Measurements from ENCODE around the gene ABCD3. TPM values are rescaled to one million over a fixed set of nuclear protein-coding genes. Genes with fewer than 3 reads are reported as not detected.

The ABCD3 gene
- total RNA-seq, 1 experiment from 2014 or later: 48.8 TPM

- H3K4me1 ChIP-seq (ENCODE audit: control insufficient read depth in 1 of 2, insufficient read depth in 2 of 2, low read length in 2 of 2): no peaks in the 10 kb centered on the region
- H3K27me3 ChIP-seq (ENCODE audit: insufficient read depth, low read length): no peaks in the 10 kb centered on the region
- H4K20me1 ChIP-seq (ENCODE audit: insufficient read depth): no peaks in the 10 kb centered on the region
- no peak overlapping the region for H3K27ac ChIP-seq (ENCODE audit: low read depth, low read length)
- H2AFZ ChIP-seq (ENCODE audit: low read depth, low read length, poor library complexity, severe bottlenecking): peak overlapping the region; percentile 47
- H3K9me2 ChIP-seq (ENCODE audit: insufficient read depth): no peaks in the 10 kb centered on the region
- CTCF ChIA-PET: no interaction called here
- no peak overlapping the region for H3K4me3 ChIP-seq (replicated peaks in 1 of 2; ENCODE audit: low read depth in 1 of 2, low read length in 2 of 2)
- POLR2A ChIA-PET: no interaction called here
- no peaks in the 10 kb centered on the region for H3K36me3 ChIP-seq (ENCODE audit: control insufficient read depth in 1 of 2, insufficient read depth in 2 of 2, low read length in 2 of 2)
- BruUV-seq (replicated peaks): no TSS peak
- DNase-seq (ENCODE audit: low read depth, low spot score) (no peak), ATAC-seq (no peak)
- intact Hi-C loops (cut with micrococcal nuclease): loop anchor here (10.0 kb wide), 1 partner anchor 69 kb away; no protein-coding TSS in a partner anchor
- H3K4me2 ChIP-seq (ENCODE audit: low read length): no peak overlapping the region
- RAD21 ChIA-PET (ENCODE audit: low non-redundant PET in 1 of 2, low total read pairs in 2 of 2, uncharacterized antibody in 2 of 2, unreplicated experiment in 2 of 2): no interaction called here
- no peaks in the 10 kb centered on the region for H3K79me2 ChIP-seq (ENCODE audit: insufficient read depth, low read length)
- no peak for TF ChIP-seq CEBPB (IDR thresholded peaks at IDR 0.05; ENCODE audit: low read depth)
- no peak for TF ChIP-seq EGR1 (IDR thresholded peaks at IDR 0.05; ENCODE audit: low read depth)
- no peak for TF ChIP-seq ATF3 (IDR thresholded peaks at IDR 0.05)
- TF ChIP-seq SRF (IDR thresholded peaks at IDR 0.05; ENCODE audit: low read depth): no peak
- TF ChIP-seq CBX3 (IDR thresholded peaks at IDR 0.05; ENCODE audit: low read depth): no peak
- no peak for TF ChIP-seq JUND (IDR thresholded peaks at IDR 0.05)
- TF ChIP-seq RAD21 (IDR thresholded peaks at IDR 0.05; ENCODE audit: low read depth): no peak
- TF ChIP-seq FOSL1 (IDR thresholded peaks at IDR 0.05; ENCODE audit: low read depth): no peak
- no peak for TF ChIP-seq TCF7L2 (IDR thresholded peaks at IDR 0.05; ENCODE audit: borderline replicate concordance, extremely low read depth, insufficient read depth, insufficient read length)
- TF ChIP-seq EZH2 (IDR thresholded peaks at IDR 0.05): no peak
- TF ChIP-seq SP1 (IDR thresholded peaks at IDR 0.05; ENCODE audit: low read depth): no peak
- TF ChIP-seq MAX (IDR thresholded peaks at IDR 0.05): no peak
- H3K9me3 ChIP-seq (ENCODE audit: control insufficient read depth in 1 of 2, insufficient read depth in 1 of 2, low read depth in 1 of 2, low read length in 2 of 2): no peaks in the 10 kb centered on the region
- no peak overlapping the region for H3K9ac ChIP-seq (ENCODE audit: low read length)
Observed at GRCh38 chr1:94395748-94396309, 22.4 kb upstream of the ABCD3 start.
